Activated CD8-positive, alpha-beta T cell treated with anti-CD3 and anti-CD28 coated beads for 36 hours (primary cell): ENCODE measurements around the gene CACHD1. TPM values are rescaled to one million over a fixed set of nuclear protein-coding genes. Genes with fewer than 3 reads are reported as not detected.

Experiments
- ATAC-seq: fragments of 200-7000 bp; cut with Tn5 transposase; one replicate; pipeline ENCODE4 v1.10.0; 2021; ENCODE audit warnings: mild to moderate bottlenecking, moderate library complexity
- CTCF ChIA-PET: fragments of 350-600 bp; sonication (Branson Sonifier 250); formaldehyde crosslinking; loops from one replicate; lab custom pipeline; 2021; ENCODE audit warnings: antibody characterized with exemption; lab: Charles Lee
- POLR2A ChIA-PET: fragments of 350-600 bp; sonication (Branson Sonifier 250); formaldehyde crosslinking; loops from one replicate; lab custom pipeline; 2021; ENCODE audit warnings: antibody characterized with exemption; lab: Charles Lee
- DNase-seq: peaks from one replicate; pipeline ENCODE4 v3.0.0-alpha.2; 2020
- H3K27ac Mint-ChIP-seq: one replicate; pipeline ENCODE4 v1.8.0; 2021; ENCODE audit warnings: mild to moderate bottlenecking, mixed read lengths
- H3K27me3 Mint-ChIP-seq: one replicate; pipeline ENCODE4 v1.8.0; 2021; ENCODE audit warnings: mixed read lengths
- H3K36me3 Mint-ChIP-seq: one replicate; pipeline ENCODE4 v1.8.0; 2021; ENCODE audit warnings: low read depth, mixed read lengths
- H3K4me1 Mint-ChIP-seq: one replicate; pipeline ENCODE4 v1.8.0; 2021; ENCODE audit warnings: low read depth, mixed read lengths
- H3K4me3 Mint-ChIP-seq: one replicate; pipeline ENCODE4 v1.8.0; 2021; ENCODE audit warnings: mild to moderate bottlenecking, moderate library complexity, mixed read lengths
- H3K9me3 Mint-ChIP-seq: one replicate; pipeline ENCODE4 v1.8.0; 2021; ENCODE audit warnings: mixed read lengths
- intact Hi-C: fragments of 100-400 bp; cut with micrococcal nuclease; formaldehyde crosslinking; loops from one replicate; pipeline ENCODE4 v1.10.0; 2022
- total RNA-seq, 2 experiments: library from RNA; stranded (reverse); gene quantifications; one replicate each; pipeline ENCODE4 v1.2.3, GENCODE V29; 2021
- TF ChIP-seq, protein P1 (sequence below): fragments of 200-600 bp; IDR thresholded peaks from one replicate; pipeline ENCODE4 v1.8.0; 2022; ENCODE audit warnings: antibody characterized with exemption, mild to moderate bottlenecking

CACHD1 gene
- total RNA-seq, 2 experiments from 2014 or later = 2.2 to 2.5 TPM

GRCh38 chr1:64517640-64518039, 47.7 kb downstream of the CACHD1 start:
- TF ChIP-seq, protein P1, sequence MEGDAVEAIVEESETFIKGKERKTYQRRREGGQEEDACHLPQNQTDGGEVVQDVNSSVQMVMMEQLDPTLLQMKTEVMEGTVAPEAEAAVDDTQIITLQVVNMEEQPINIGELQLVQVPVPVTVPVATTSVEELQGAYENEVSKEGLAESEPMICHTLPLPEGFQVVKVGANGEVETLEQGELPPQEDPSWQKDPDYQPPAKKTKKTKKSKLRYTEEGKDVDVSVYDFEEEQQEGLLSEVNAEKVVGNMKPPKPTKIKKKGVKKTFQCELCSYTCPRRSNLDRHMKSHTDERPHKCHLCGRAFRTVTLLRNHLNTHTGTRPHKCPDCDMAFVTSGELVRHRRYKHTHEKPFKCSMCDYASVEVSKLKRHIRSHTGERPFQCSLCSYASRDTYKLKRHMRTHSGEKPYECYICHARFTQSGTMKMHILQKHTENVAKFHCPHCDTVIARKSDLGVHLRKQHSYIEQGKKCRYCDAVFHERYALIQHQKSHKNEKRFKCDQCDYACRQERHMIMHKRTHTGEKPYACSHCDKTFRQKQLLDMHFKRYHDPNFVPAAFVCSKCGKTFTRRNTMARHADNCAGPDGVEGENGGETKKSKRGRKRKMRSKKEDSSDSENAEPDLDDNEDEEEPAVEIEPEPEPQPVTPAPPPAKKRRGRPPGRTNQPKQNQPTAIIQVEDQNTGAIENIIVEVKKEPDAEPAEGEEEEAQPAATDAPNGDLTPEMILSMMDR = no peak
- POLR2A ChIA-PET = no interaction called here
- intact Hi-C loops = no loop called here
- CTCF ChIA-PET = interaction anchor here (1.0 kb wide), 1 partner anchor 15 kb away, joined by 3 read pairs; no protein-coding TSS in a partner anchor
- Mint-ChIP-seq H3K4me1 (no peaks in the 10 kb centered on the region), H3K36me3 (no peaks in the 10 kb centered on the region), H3K4me3 (no peak overlapping the region), H3K27me3 (no peaks in the 10 kb centered on the region), H3K9me3 (no peaks in the 10 kb centered on the region), H3K27ac (no peak overlapping the region)
- no peak for ATAC-seq
- DNase-seq = no peak

GRCh38 chr1:64518692-64519481, 49.0 kb downstream of the CACHD1 start:
- Mint-ChIP-seq H3K4me1 (no peaks in the 10 kb centered on the region), H3K27me3 (no peaks in the 10 kb centered on the region), H3K4me3 (no peak overlapping the region), H3K36me3 (no peaks in the 10 kb centered on the region), H3K27ac (no peak overlapping the region), H3K9me3 (no peaks in the 10 kb centered on the region)
- no peak for ATAC-seq
- intact Hi-C loops = no loop called here
- ChIA-PET CTCF (interaction anchor here (1.1 kb wide), 1 partner anchor 10 kb away, joined by 4 read pairs; no protein-coding TSS in a partner anchor), POLR2A (no interaction called here)
- DNase-seq = no peak
- TF ChIP-seq, protein P1 = no peak

- ATAC-seq = no peak
- TF ChIP-seq, protein P1 = no peak
- H3K9me3 Mint-ChIP-seq = no peaks in the 10 kb centered on the region
- ChIA-PET CTCF (interaction anchor here (1.1 kb wide), 1 partner anchor 9 kb away, joined by 4 read pairs; no protein-coding TSS in a partner anchor), POLR2A (no interaction called here)
- DNase-seq = no peak
- no peaks in the 10 kb centered on the region for H3K4me1 Mint-ChIP-seq
- H3K4me3 Mint-ChIP-seq = no peak overlapping the region
- H3K36me3 Mint-ChIP-seq = no peaks in the 10 kb centered on the region
- intact Hi-C loops = no loop called here
- no peak overlapping the region for H3K27ac Mint-ChIP-seq
- H3K27me3 Mint-ChIP-seq = no peaks in the 10 kb centered on the region
Observed at GRCh38 chr1:64519901-64520300, 50.0 kb downstream of the CACHD1 start.

DNA sequence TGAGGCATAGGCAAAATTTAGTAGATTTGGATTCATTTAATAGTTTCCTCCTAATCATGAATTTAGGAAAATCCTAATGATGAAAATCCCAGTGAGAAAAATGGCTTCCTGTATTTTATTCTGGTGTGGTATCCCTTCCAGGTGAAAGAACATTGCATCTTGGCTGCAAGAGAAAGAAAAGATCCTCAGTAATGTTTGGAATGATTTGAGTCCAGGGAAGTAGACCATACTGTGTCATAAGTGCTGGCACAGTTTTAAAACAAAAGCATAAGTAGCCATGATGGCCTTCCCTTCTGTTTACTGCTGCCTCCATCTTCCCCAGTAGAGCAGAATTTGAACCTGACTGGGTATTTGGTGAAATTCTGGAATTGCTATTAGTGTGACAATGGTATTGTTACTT, 52.8 kb downstream of the CACHD1 start:
- Mint-ChIP-seq H3K27me3 (no peaks in the 10 kb centered on the region), H3K9me3 (no peaks in the 10 kb centered on the region), H3K36me3 (no peaks in the 10 kb centered on the region), H3K4me3 (no peak overlapping the region), H3K4me1 (peaks cover 15% of the 10 kb centered on the region), H3K27ac (no peak overlapping the region)
- ATAC-seq = no peak
- TF ChIP-seq, protein P1 = no peak
- POLR2A ChIA-PET = no interaction called here
- CTCF ChIA-PET = no interaction called here
- intact Hi-C loops = no loop called here
- DNase-seq = no peak
